ENCODE measurements around the gene TCERG1L. TPM values are rescaled to one million over a fixed set of nuclear protein-coding genes. Genes with fewer than 3 reads are reported as not detected.

TCERG1L gene
- total RNA-seq, 1 donor from 2014 or later: not detected

- ATAC-seq (ENCODE audit: poor library complexity): no peak
- no peak for DNase-seq
- intact Hi-C loops (cut with DNase I): no loop called here
Measured at GRCh38 chr10:131203456-131204357, 107.8 kb downstream of the TCERG1L start.

- DNase-seq (no peak), ATAC-seq (ENCODE audit: poor library complexity) (no peak)
- intact Hi-C loops (cut with DNase I): no loop called here
Measured at GRCh38 chr10:131202990-131203389, 108.5 kb downstream of the TCERG1L start.

GRCh38 chr10:131201741-131202515, 109.6 kb downstream of the TCERG1L start:
- no peak for ATAC-seq (ENCODE audit: poor library complexity)
- no peak for DNase-seq
- intact Hi-C loops (cut with DNase I): no loop called here

GRCh38 chr10:131200856-131201470, 110.6 kb downstream of the TCERG1L start:
- no peak for ATAC-seq (ENCODE audit: poor library complexity)
- intact Hi-C loops (cut with DNase I): no loop called here
- no peak for DNase-seq

- DNase-seq (no peak), ATAC-seq (ENCODE audit: poor library complexity) (no peak)
- intact Hi-C loops (cut with DNase I): no loop called here
Measured at GRCh38 chr10:131199646-131200045, 111.9 kb downstream of the TCERG1L start.

GRCh38 chr10:131198843-131199242, 112.7 kb downstream of the TCERG1L start:
- ATAC-seq (ENCODE audit: poor library complexity) (no peak), DNase-seq (no peak)
- intact Hi-C loops (cut with DNase I): no loop called here

GRCh38 chr10:131198401-131198800, 113.1 kb downstream of the TCERG1L start:
- intact Hi-C loops (cut with DNase I): no loop called here
- no peak for ATAC-seq (ENCODE audit: poor library complexity)
- no peak for DNase-seq

- ATAC-seq (ENCODE audit: poor library complexity): no peak
- intact Hi-C loops (cut with DNase I): no loop called here
- DNase-seq: no peak
Measured at GRCh38 chr10:131196176-131196885, 115.2 kb downstream of the TCERG1L start.

GRCh38 chr10:131195558-131196159, 115.9 kb downstream of the TCERG1L start:
- DNase-seq (no peak), ATAC-seq (ENCODE audit: poor library complexity) (no peak)
- intact Hi-C loops (cut with DNase I): no loop called here

GRCh38 chr10:131195116-131195515, 116.4 kb downstream of the TCERG1L start:
- intact Hi-C loops (cut with DNase I): no loop called here
- ATAC-seq (ENCODE audit: poor library complexity) (no peak), DNase-seq (no peak)

- ATAC-seq (ENCODE audit: poor library complexity): no peak
- intact Hi-C loops (cut with DNase I): no loop called here
Measured at GRCh38 chr10:131193923-131194322, 117.6 kb downstream of the TCERG1L start.

GRCh38 chr10:131188494-131188893, 123.0 kb downstream of the TCERG1L start:
- DNase-seq: no peak
- ATAC-seq (ENCODE audit: poor library complexity): no peak
- intact Hi-C loops (cut with DNase I): no loop called here

More at GRCh38 chr10:131193923-131194322, 117.6 kb downstream of the TCERG1L start:
- no peak for DNase-seq

GRCh38 chr10:131187926-131188325, 123.6 kb downstream of the TCERG1L start:
- ATAC-seq (ENCODE audit: poor library complexity) (no peak), DNase-seq (no peak)
- intact Hi-C loops (cut with DNase I): no loop called here

- ATAC-seq (ENCODE audit: poor library complexity): no peak
- DNase-seq: no peak
- intact Hi-C loops (cut with DNase I): no loop called here
Measured at GRCh38 chr10:131187274-131187673, 124.2 kb downstream of the TCERG1L start.

- intact Hi-C loops (cut with DNase I): no loop called here
- no peak for DNase-seq
Measured at GRCh38 chr10:131186547-131187253, 124.8 kb downstream of the TCERG1L start.

GRCh38 chr10:131184503-131184902, 127.0 kb downstream of the TCERG1L start:
- DNase-seq: no peak
- intact Hi-C loops (cut with DNase I): no loop called here
- ATAC-seq (ENCODE audit: poor library complexity): no peak

More at GRCh38 chr10:131186547-131187253, 124.8 kb downstream of the TCERG1L start:
- no peak for ATAC-seq (ENCODE audit: poor library complexity)

GRCh38 chr10:131183546-131184045, 127.9 kb downstream of the TCERG1L start:
- ATAC-seq (ENCODE audit: poor library complexity) (no peak), DNase-seq (no peak)
- intact Hi-C loops (cut with DNase I): no loop called here

- DNase-seq: no peak
- ATAC-seq (ENCODE audit: poor library complexity): no peak
Measured at GRCh38 chr10:131181456-131181855, 130.1 kb downstream of the TCERG1L start.

More at GRCh38 chr10:131181456-131181855, 130.1 kb downstream of the TCERG1L start:
- intact Hi-C loops (cut with DNase I): no loop called here

Measured in Right ventricle myocardium superior (tissue), 1 donor.